ENCODE measurements around the gene FBLN5.

Gene FBLN5, protein sequence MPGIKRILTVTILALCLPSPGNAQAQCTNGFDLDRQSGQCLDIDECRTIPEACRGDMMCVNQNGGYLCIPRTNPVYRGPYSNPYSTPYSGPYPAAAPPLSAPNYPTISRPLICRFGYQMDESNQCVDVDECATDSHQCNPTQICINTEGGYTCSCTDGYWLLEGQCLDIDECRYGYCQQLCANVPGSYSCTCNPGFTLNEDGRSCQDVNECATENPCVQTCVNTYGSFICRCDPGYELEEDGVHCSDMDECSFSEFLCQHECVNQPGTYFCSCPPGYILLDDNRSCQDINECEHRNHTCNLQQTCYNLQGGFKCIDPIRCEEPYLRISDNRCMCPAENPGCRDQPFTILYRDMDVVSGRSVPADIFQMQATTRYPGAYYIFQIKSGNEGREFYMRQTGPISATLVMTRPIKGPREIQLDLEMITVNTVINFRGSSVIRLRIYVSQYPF

GRCh38 chr14:91947475-91948184 lies at the start of gene FBLN5:
Gene FBLN5, minus strand, starts transcription at chr14:91947694. Its CDS starts 465 bp downstream, at chr14:91947229.
- DNase-seq (ENCODE audit: low spot score): peak; percentile 69

GRCh38 chr14:91996948-91997371 lies 49.5 kb upstream of the FBLN5 start:
- DNase-seq (ENCODE audit: low spot score): peak; percentile 48

GRCh38 chr14:91987192-91987591 lies 39.7 kb upstream of the FBLN5 start:
- no peak for DNase-seq (ENCODE audit: low spot score)

DNA sequence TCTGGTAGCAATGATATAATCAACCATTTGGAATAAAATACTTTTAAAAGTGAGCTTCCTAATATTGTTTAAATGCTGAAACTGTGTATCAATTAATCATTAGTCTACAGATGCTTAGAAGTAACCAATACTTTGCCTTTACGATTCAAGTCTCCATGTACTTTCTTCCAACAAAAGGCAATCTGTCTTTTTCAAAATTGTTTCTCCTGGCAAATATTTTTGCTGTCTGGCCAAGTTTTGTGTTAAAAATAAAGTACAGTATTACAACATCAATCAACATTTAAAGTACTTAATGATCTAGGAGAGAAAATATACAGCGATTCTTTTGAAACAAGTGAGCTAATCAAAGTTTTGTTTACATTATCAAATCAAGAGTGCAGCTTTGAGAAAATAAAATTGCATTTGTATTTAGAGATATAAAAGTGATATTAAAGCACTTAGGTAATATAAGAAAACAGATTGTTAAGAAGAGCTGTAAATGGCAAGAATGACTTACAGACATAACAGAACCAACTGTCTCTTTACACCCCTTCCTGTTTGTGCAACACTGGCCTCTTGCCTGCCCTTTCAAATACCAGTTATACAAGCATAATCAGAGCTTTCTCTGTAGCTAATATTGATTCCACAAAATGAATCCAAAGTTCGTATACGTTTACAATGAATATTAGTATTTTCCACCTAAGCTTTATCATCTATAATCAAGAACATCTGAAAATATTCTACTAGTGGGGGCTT lies 38.2 kb upstream of the FBLN5 start:
- DNase-seq (ENCODE audit: low spot score): no peak

GRCh38 chr14:91985008-91985407 lies 37.5 kb upstream of the FBLN5 start:
- no peak for DNase-seq (ENCODE audit: low spot score)

- no peak for DNase-seq (ENCODE audit: low spot score)
Observed at GRCh38 chr14:91983588-91983987, 36.1 kb upstream of the FBLN5 start.

- no peak for DNase-seq (ENCODE audit: low spot score)
Observed at GRCh38 chr14:91980157-91980556, 32.7 kb upstream of the FBLN5 start.

- no peak for DNase-seq (ENCODE audit: low spot score)
Observed at GRCh38 chr14:91977884-91978283, 30.4 kb upstream of the FBLN5 start.

DNA sequence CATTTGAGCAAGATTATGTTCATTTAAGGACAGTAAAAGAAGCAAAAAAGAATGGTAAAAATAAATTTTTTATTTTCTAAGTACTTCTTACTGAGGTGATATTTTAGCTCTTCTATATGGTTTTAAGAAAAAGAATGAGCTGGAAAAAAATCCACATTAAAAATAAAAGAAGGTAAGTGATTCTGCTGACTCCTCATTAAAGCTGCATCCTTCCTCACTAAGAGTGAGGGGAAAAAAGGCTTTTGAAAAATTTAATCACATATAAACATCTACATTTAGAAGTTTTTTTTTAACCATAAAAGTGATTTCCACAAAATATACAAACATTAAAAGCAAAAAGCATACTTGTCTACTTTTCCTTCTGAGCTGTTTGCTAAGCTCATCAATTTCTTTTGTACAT lies 28.3 kb upstream of the FBLN5 start:
- no peak for DNase-seq (ENCODE audit: low spot score)

GRCh38 chr14:91971188-91971778 lies 23.8 kb upstream of the FBLN5 start:
- no peak for DNase-seq (ENCODE audit: low spot score)

- DNase-seq (ENCODE audit: low spot score): no peak
Observed at GRCh38 chr14:91968280-91968679, 20.8 kb upstream of the FBLN5 start.

DNA sequence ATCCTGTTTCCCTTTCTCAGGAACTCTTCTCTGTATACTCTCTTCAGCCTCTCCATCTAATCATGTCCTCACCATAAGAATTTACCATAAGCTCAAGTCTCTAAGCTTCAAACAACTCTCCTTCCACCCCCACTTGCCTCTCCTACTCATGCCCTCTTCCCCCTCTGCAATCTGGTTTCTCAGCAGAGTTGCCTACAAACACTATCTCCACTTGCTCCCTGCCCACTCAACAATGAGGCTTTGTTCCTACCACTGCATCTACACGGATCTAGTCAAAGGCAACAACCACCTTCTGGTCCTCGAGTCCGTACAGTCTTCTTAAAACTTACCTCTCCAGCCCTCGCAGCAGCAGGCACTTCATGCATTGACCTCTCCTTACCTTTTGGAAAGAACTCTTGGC lies 17.2 kb upstream of the FBLN5 start:
- DNase-seq (ENCODE audit: low spot score): no peak

GRCh38 chr14:91964011-91964410 lies 16.5 kb upstream of the FBLN5 start:
- DNase-seq (ENCODE audit: low spot score): no peak

DNA sequence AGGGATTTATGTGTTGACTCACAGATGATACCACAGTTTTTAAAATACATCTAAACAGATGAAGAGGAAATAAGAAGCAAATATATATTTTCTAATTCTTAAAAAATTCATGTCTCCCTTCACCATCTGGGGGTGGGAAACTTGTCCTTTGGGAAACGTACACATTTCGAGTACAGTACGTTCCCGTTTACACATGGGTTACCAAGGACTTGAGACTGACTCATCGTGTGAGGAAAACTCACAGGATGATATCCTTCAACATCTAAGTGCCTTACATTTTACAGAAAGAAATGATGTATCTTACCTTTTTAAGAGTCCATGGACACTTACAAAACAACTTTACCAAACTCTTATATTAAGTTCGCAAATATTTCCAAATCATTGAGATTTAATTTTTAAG lies 16.0 kb upstream of the FBLN5 start:
- no peak for DNase-seq (ENCODE audit: low spot score)

DNA sequence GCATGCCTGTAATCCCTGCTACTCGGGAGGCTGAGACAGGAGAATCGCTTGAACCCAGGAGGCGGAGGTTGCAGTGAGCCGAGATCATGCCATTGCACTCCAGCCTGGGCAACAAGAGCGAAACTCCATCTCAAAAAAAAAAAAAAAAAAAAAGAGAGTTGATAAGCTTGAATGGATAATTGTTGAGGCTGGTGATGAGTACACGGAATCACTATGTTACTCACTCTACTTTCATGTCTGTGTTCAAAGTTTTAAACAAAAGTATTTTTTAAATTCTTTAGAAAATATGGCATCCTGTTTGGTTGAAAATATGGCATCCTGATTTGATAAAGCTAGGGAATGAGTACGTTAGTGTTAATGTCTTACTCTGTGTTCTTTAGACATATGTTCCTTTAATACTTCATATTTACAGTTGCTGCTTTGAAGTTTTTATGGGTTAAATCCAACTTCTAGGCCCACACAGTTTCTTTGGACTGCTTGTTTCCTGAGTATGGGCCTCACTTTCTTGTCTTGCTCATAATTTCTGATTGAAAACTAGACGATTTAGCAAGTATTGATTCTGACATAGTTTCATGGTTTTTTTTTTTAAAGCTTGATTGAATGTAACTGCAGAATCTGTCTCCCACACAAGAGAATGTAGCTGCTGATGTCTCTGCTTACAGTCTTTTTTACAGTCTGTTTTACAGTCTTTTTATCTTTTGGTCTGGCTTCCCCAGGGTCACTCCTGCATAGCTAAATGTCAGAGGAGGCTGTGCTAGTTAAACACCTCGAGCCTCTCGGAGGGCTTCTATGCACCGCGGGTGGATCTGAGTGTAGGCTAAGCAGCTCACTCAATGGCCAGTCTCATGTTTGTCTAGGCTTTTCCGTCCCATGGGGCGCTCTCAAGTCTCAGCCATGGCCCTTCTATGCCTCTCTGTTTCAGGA lies 14.1 kb upstream of the FBLN5 start:
- no peak for DNase-seq (ENCODE audit: low spot score)

DNA sequence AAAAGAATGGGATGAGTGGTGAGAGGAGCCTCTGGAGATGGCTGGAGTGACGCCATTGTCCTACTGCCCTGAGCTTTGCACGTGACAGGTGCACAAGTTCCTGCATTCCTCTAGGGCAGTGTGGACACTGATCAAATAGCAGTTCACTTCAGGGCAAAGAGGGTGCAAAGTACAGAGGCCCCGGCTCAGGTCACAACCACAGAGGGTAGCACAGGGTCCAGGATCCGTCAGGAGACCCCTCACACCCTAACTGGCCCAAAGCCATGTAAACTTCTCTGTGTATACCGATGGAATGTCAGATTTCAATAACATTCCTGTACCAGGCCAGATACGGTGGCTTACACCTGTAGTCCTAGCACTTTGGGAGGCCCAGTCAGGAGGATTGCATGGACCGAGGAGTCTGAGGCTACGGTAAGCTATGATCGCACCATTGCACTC lies 10.4 kb upstream of the FBLN5 start:
- no peak for DNase-seq (ENCODE audit: low spot score)

DNA sequence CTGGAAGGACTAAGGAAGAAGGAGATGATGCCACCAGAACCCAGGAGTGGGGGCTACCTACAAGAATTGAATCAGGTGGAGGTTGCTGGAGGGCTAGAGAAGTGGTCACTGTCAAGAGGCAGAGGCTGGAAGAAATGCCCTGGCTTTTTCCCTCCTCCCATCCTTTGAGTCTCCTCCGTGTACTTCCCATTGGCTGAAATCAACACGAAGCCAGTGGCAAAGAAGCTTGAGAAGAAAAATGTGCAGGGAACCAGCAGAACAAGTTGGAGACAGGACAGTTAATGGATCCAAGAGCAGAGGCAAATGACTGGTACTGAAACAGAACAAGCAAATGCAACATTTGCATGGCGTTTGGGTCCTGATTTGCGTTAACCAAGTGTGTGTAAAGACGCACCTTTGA lies 9.1 kb upstream of the FBLN5 start:
- DNase-seq (ENCODE audit: low spot score): no peak

GRCh38 chr14:91955168-91955567 lies 7.7 kb upstream of the FBLN5 start:
- no peak for DNase-seq (ENCODE audit: low spot score)

GRCh38 chr14:91953170-91953985 lies 5.9 kb upstream of the FBLN5 start:
- no peak for DNase-seq (ENCODE audit: low spot score)
